ENCODE data around the gene PTPRR.
A peak's percentile ranks its signal among the peaks of the same experiment; 100 is the strongest.

The PTPRR gene

GRCh38 chr12:70733385-70733784, 187.2 kb downstream of the PTPRR start:
- no peak overlapping the region for H3K4me3 ChIP-seq (ENCODE audit: control insufficient read depth, low read depth, low read length)
- peak; percentile 84 for DNase-seq (ENCODE audit: low read depth)
- TF ChIP-seq CTCF (conservative IDR thresholded peaks at IDR 0.05; ENCODE audit: control insufficient read depth, insufficient read depth, low read depth, low read length): peak; percentile 88

GRCh38 chr12:70732287-70732686, 188.3 kb downstream of the PTPRR start:
- H3K4me3 ChIP-seq (ENCODE audit: control insufficient read depth, low read depth, low read length): no peak overlapping the region
- no peak for DNase-seq (ENCODE audit: low read depth)
- TF ChIP-seq CTCF (conservative IDR thresholded peaks at IDR 0.05; ENCODE audit: control insufficient read depth, insufficient read depth, low read depth, low read length): no peak

GRCh38 chr12:70730675-70731180, 189.8 kb downstream of the PTPRR start:
- TF ChIP-seq CTCF (conservative IDR thresholded peaks at IDR 0.05; ENCODE audit: control insufficient read depth, insufficient read depth, low read depth, low read length): no peak
- H3K4me3 ChIP-seq (ENCODE audit: control insufficient read depth, low read depth, low read length): no peak overlapping the region
- DNase-seq (ENCODE audit: low read depth): no peak

GRCh38 chr12:70724444-70724843, 196.1 kb downstream of the PTPRR start:
- no peak overlapping the region for H3K4me3 ChIP-seq (ENCODE audit: control insufficient read depth, low read depth, low read length)
- peak; percentile 44 for TF ChIP-seq CTCF (conservative IDR thresholded peaks at IDR 0.05; ENCODE audit: control insufficient read depth, insufficient read depth, low read depth, low read length)
- peak; percentile 18 for DNase-seq (ENCODE audit: low read depth)

GRCh38 chr12:70722584-70723343, 197.8 kb downstream of the PTPRR start:
- no peak overlapping the region for H3K4me3 ChIP-seq (ENCODE audit: control insufficient read depth, low read depth, low read length)
- peak; percentile 14 for DNase-seq (ENCODE audit: low read depth)
- no peak for TF ChIP-seq CTCF (conservative IDR thresholded peaks at IDR 0.05; ENCODE audit: control insufficient read depth, insufficient read depth, low read depth, low read length)

GRCh38 chr12:70721656-70722357, 198.7 kb downstream of the PTPRR start:
- no peak overlapping the region for H3K4me3 ChIP-seq (ENCODE audit: control insufficient read depth, low read depth, low read length)
- DNase-seq (ENCODE audit: low read depth): no peak
- TF ChIP-seq CTCF (conservative IDR thresholded peaks at IDR 0.05; ENCODE audit: control insufficient read depth, insufficient read depth, low read depth, low read length): no peak

Data from fibroblast of mammary gland (primary cell).